ENCODE results near the gene NEMP2. TPM values are rescaled to one million over a fixed set of nuclear protein-coding genes. Genes with fewer than 3 reads are reported as not detected.
A peak's percentile ranks its signal among the peaks of the same experiment; 100 is the strongest.

Gene NEMP2
- total RNA-seq, 1 experiment from 2014 or later, result 20.9 TPM

GRCh38 chr2:190569994-190570755, 35.7 kb upstream of the NEMP2 start:
- H3K4me1 ChIP-seq, result no peaks in the 10 kb centered on the region; the same call in 1 of the 2 replicates
- no peaks in the 10 kb centered on the region for H3K27me3 ChIP-seq
- no peak for DNase-seq
- H3K9me3 ChIP-seq (replicated peaks), result peaks cover 5% of the 10 kb centered on the region
- H3K36me3 ChIP-seq, result no peaks in the 10 kb centered on the region
- H3K27ac ChIP-seq, result no peak overlapping the region
- no peak overlapping the region for H3K4me3 ChIP-seq

- Histone ChIP-seq H3K4me3 (no peak overlapping the region), H3K27ac (no peak overlapping the region), H3K9me3 (replicated peaks) (peaks cover 5% of the 10 kb centered on the region; the same call in 1 of the 2 replicates), H3K4me1 (no peaks in the 10 kb centered on the region), H3K27me3 (no peaks in the 10 kb centered on the region), H3K36me3 (no peaks in the 10 kb centered on the region)
- no peak for DNase-seq
Observed at GRCh38 chr2:190564838-190565237, 30.3 kb upstream of the NEMP2 start.

GRCh38 chr2:190563646-190564045, 29.1 kb upstream of the NEMP2 start:
- no peak for DNase-seq
- H3K27me3 ChIP-seq, result no peaks in the 10 kb centered on the region
- H3K36me3 ChIP-seq, result no peaks in the 10 kb centered on the region
- H3K9me3 ChIP-seq (replicated peaks), result peaks cover 5% of the 10 kb centered on the region; the same call in 1 of the 2 replicates
- no peak overlapping the region for H3K4me3 ChIP-seq
- no peak overlapping the region for H3K27ac ChIP-seq
- no peaks in the 10 kb centered on the region for H3K4me1 ChIP-seq

- H3K27ac ChIP-seq, result no peak overlapping the region
- DNase-seq, result no peak
- no peaks in the 10 kb centered on the region for H3K36me3 ChIP-seq
- no peaks in the 10 kb centered on the region for H3K27me3 ChIP-seq
- peaks cover 7% of the 10 kb centered on the region; the same call in 1 of the 2 replicates for H3K9me3 ChIP-seq (replicated peaks)
- no peak overlapping the region for H3K4me3 ChIP-seq
- H3K4me1 ChIP-seq, result no peaks in the 10 kb centered on the region
Observed at GRCh38 chr2:190563109-190563508, 28.6 kb upstream of the NEMP2 start.

- Histone ChIP-seq H3K27me3 (no peaks in the 10 kb centered on the region), H3K9me3 (replicated peaks) (0 out of 2 replicates have a peak, but pooled peaks cover 5% of the 10 kb centered on the region), H3K4me3 (no peak overlapping the region), H3K27ac (no peak overlapping the region), H3K4me1 (no peaks in the 10 kb centered on the region), H3K36me3 (no peaks in the 10 kb centered on the region)
- peak in 1 of 2 experiments; percentile 37 for DNase-seq
Observed at GRCh38 chr2:190562121-190562520, 27.6 kb upstream of the NEMP2 start.

- Histone ChIP-seq H3K9me3 (replicated peaks) (peaks cover 4% of the 10 kb centered on the region; the same call in 1 of the 2 replicates), H3K27me3 (no peaks in the 10 kb centered on the region), H3K36me3 (no peaks in the 10 kb centered on the region), H3K27ac (no peak overlapping the region), H3K4me3 (no peak overlapping the region), H3K4me1 (no peaks in the 10 kb centered on the region)
- DNase-seq, result no peak
Observed at GRCh38 chr2:190561094-190561493, 26.6 kb upstream of the NEMP2 start.

GRCh38 chr2:190554357-190555006, 20.0 kb upstream of the NEMP2 start:
- Histone ChIP-seq H3K4me3 (no peak overlapping the region), H3K36me3 (no peaks in the 10 kb centered on the region), H3K4me1 (no peaks in the 10 kb centered on the region), H3K27ac (no peak overlapping the region), H3K27me3 (no peaks in the 10 kb centered on the region), H3K9me3 (replicated peaks) (peaks cover 8% of the 10 kb centered on the region; the same call in 1 of the 2 replicates)
- no peak for DNase-seq

GRCh38 chr2:190553254-190553653, 18.7 kb upstream of the NEMP2 start:
- DNase-seq, result no peak
- Histone ChIP-seq H3K4me3 (no peak overlapping the region), H3K36me3 (no peaks in the 10 kb centered on the region), H3K27me3 (no peaks in the 10 kb centered on the region), H3K27ac (no peak overlapping the region), H3K9me3 (replicated peaks) (peaks cover 5% of the 10 kb centered on the region; the same call in 1 of the 2 replicates), H3K4me1 (no peaks in the 10 kb centered on the region)

- Histone ChIP-seq H3K9me3 (replicated peaks) (peaks cover 5% of the 10 kb centered on the region; the same call in 1 of the 2 replicates), H3K4me3 (no peak overlapping the region), H3K27me3 (no peaks in the 10 kb centered on the region), H3K36me3 (no peaks in the 10 kb centered on the region), H3K27ac (no peak overlapping the region), H3K4me1 (no peaks in the 10 kb centered on the region)
- no peak for DNase-seq
Observed at GRCh38 chr2:190551928-190552327, 17.4 kb upstream of the NEMP2 start.

GRCh38 chr2:190550137-190550536, 15.6 kb upstream of the NEMP2 start:
- no peaks in the 10 kb centered on the region for H3K27me3 ChIP-seq
- H3K36me3 ChIP-seq, result no peaks in the 10 kb centered on the region
- no peaks in the 10 kb centered on the region for H3K4me1 ChIP-seq
- no peak overlapping the region for H3K27ac ChIP-seq
- no peak for DNase-seq
- no peak overlapping the region for H3K4me3 ChIP-seq
- H3K9me3 ChIP-seq (replicated peaks), result peaks cover 3% of the 10 kb centered on the region; the same call in 1 of the 2 replicates

- H3K4me3 ChIP-seq, result no peak overlapping the region
- H3K9me3 ChIP-seq (replicated peaks), result no peaks in the 10 kb centered on the region; the same call in 1 of the 2 replicates
- no peaks in the 10 kb centered on the region for H3K27me3 ChIP-seq
- no peaks in the 10 kb centered on the region for H3K4me1 ChIP-seq
- H3K36me3 ChIP-seq, result no peaks in the 10 kb centered on the region
- DNase-seq, result no peak
- H3K27ac ChIP-seq, result no peak overlapping the region
Observed at GRCh38 chr2:190547886-190548285, 13.4 kb upstream of the NEMP2 start.

- DNase-seq, result no peak
- no peaks in the 10 kb centered on the region for H3K4me1 ChIP-seq
Observed at GRCh38 chr2:190546734-190547133, 12.2 kb upstream of the NEMP2 start.

GRCh38 chr2:190545555-190546385, 11.2 kb upstream of the NEMP2 start:
- no peaks in the 10 kb centered on the region for H3K4me1 ChIP-seq
- no peaks in the 10 kb centered on the region for H3K36me3 ChIP-seq
- no peak overlapping the region for H3K4me3 ChIP-seq
- H3K9me3 ChIP-seq (replicated peaks), result peaks cover 3% of the 10 kb centered on the region
- no peaks in the 10 kb centered on the region for H3K27me3 ChIP-seq
- H3K27ac ChIP-seq, result no peak overlapping the region
- no peak for DNase-seq

More at GRCh38 chr2:190546734-190547133, 12.2 kb upstream of the NEMP2 start:
- Histone ChIP-seq H3K27me3 (no peaks in the 10 kb centered on the region), H3K27ac (no peak overlapping the region), H3K36me3 (no peaks in the 10 kb centered on the region), H3K9me3 (replicated peaks) (peaks cover 3% of the 10 kb centered on the region; the same call in 1 of the 2 replicates), H3K4me3 (no peak overlapping the region)

- H3K9me3 ChIP-seq (replicated peaks), result peaks cover 9% of the 10 kb centered on the region
- H3K27me3 ChIP-seq, result no peaks in the 10 kb centered on the region
- no peak for DNase-seq
- H3K4me1 ChIP-seq, result no peaks in the 10 kb centered on the region
- H3K36me3 ChIP-seq, result no peaks in the 10 kb centered on the region
- no peak overlapping the region for H3K4me3 ChIP-seq
- no peak overlapping the region for H3K27ac ChIP-seq
Observed at GRCh38 chr2:190545093-190545492, 10.6 kb upstream of the NEMP2 start.
